Activated naive CD4-positive, alpha-beta T cell treated with anti-CD3 and anti-CD28 coated beads, Interleukin-2, amount 10 ng/mL, durations not matched to agents 7 days and 5 days (primary cell): ENCODE data around the gene MSL1.
A peak's percentile ranks its signal among the peaks of the same experiment; 100 is the strongest.

Experiments
- CTCF ChIA-PET: fragments of 350-600 bp; sonication (Branson Sonifier 250); formaldehyde crosslinking; loops from one replicate; lab custom pipeline; 2021; ENCODE audit warnings: antibody characterized with exemption; lab: Charles Lee
- DNase-seq: peaks from one replicate; pipeline ENCODE4 v3.0.0-alpha.2; 2020
- H3K27ac Mint-ChIP-seq: one replicate; pipeline ENCODE4 v1.8.0; 2021; ENCODE audit warnings: mild to moderate bottlenecking, moderate library complexity, mixed read lengths
- H3K27me3 Mint-ChIP-seq: one replicate; pipeline ENCODE4 v1.8.0; 2021; ENCODE audit warnings: mild to moderate bottlenecking, mixed read lengths
- H3K36me3 Mint-ChIP-seq: one replicate; pipeline ENCODE4 v1.8.0; 2021; ENCODE audit warnings: mixed read lengths
- H3K4me1 Mint-ChIP-seq: one replicate; pipeline ENCODE4 v1.8.0; 2021; ENCODE audit warnings: mixed read lengths
- H3K4me3 Mint-ChIP-seq: one replicate; pipeline ENCODE4 v1.8.0; 2021; ENCODE audit warnings: mild to moderate bottlenecking, moderate library complexity, mixed read lengths
- H3K9me3 Mint-ChIP-seq: one replicate; pipeline ENCODE4 v1.8.0; 2021; ENCODE audit warnings: mixed read lengths

The MSL1 gene

DNA sequence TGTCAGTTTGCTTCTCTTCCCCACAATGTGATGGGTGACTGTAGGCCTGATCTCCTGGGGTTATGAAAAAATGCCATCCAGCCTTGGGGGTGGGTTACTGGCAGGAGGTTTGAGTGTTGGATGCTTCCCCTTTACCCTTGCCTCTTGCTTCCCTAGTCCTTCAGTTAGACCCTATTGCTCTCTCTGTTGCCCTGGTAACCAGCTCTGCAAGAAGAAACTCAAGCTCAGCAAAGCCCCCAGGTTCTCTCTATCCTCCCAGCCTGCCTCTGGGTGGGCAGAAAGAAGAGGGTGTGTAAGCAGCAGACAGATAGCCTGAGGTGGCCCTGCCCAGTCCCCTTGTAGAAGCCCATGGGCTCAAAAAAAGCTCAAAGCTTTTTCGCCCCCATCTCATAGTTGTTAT is 52.7 kb downstream of the MSL1 start:
- Mint-ChIP-seq H3K4me3 (no peak overlapping the region), H3K9me3 (no peaks in the 10 kb centered on the region), H3K4me1 (peaks cover 9% of the 10 kb centered on the region), H3K27me3 (peaks cover 8% of the 10 kb centered on the region), H3K27ac (no peak overlapping the region), H3K36me3 (peaks cover 31% of the 10 kb centered on the region)
- no peak for DNase-seq
- CTCF ChIA-PET, result interaction anchor here (1.0 to 2.9 kb wide), 2 partner anchors 16 to 61 kb away, joined by 5 to 18 read pairs; no protein-coding TSS in a partner anchor

- peaks cover 24% of the 10 kb centered on the region for H3K36me3 Mint-ChIP-seq
- peaks cover 9% of the 10 kb centered on the region for H3K4me1 Mint-ChIP-seq
- no peak for DNase-seq
- H3K4me3 Mint-ChIP-seq, result no peak overlapping the region
- peaks cover 8% of the 10 kb centered on the region for H3K27me3 Mint-ChIP-seq
- no peak overlapping the region for H3K27ac Mint-ChIP-seq
- no peaks in the 10 kb centered on the region for H3K9me3 Mint-ChIP-seq
- CTCF ChIA-PET, result interaction anchor here (0.8 to 2.9 kb wide), 5 partner anchors 8 to 100 kb away, joined by 3 to 18 read pairs (median 4); no protein-coding TSS in a partner anchor
Observed at GRCh38 chr17:40175928-40176753, 54.4 kb downstream of the MSL1 start.

DNA sequence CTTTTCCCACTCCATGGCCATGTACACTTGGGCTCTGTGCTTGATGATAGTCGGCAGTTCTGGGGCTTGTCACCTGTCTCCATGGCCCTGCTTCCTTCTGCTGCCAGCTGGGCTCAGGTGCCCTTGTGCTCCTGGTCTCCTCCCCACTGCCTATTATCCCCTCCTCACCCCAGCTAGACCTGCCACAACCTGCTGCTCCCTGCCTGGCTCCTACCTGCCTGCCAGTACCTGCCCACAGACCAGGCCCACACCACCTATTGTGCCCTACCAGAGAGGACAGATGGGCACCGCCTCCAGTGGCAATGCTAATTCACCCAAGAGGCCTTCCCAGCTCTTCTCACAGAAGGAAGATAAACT is 55.0 kb downstream of the MSL1 start:
- H3K4me3 Mint-ChIP-seq, result peak overlapping the region; percentile 35
- DNase-seq, result no peak
- CTCF ChIA-PET, result interaction anchor here (1.1 to 2.9 kb wide), 4 partner anchors 9 to 101 kb away, joined by 3 to 18 read pairs (median 5); no protein-coding TSS in a partner anchor
- peaks cover 8% of the 10 kb centered on the region for H3K27me3 Mint-ChIP-seq
- peaks cover 9% of the 10 kb centered on the region for H3K4me1 Mint-ChIP-seq
- peaks cover 19% of the 10 kb centered on the region for H3K36me3 Mint-ChIP-seq
- no peak overlapping the region for H3K27ac Mint-ChIP-seq
- H3K9me3 Mint-ChIP-seq, result no peaks in the 10 kb centered on the region

DNA sequence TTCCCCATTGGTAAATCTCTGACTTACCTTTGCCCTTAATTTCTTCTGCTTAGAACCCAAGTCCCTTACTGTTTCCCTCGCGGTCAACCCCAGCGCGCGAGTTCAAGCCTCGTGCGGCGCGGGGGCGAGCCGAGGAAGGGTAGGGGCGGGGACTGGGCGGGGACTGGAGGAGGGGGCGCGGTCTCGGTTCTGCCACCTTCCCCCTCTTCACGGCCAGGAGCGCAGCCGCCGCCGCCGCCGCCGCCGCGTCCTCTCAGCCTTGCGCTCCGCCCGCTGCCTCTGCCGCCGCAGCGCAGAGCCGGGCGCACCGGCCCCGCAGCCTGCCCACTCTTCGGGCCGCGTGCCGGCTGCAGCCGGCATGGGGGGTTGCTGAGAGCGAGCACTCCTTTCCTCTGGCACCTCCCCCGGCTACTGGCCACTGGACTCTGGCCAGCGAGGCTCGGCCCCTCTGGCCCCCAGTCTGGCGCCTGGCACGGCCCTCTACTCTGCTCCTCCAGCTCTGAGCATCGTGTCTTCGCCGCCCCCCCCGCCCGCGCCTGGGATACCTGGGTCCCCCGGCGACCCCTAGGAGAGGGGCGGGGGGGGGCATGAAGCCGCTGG is 55.6 kb downstream of the MSL1 start, which contains the start of gene RAPGEFL1:
Gene RAPGEFL1 (plus strand): TSS at position 196 of the 600 bp plus-strand sequence. CDS start 392 bp downstream, at position 588.
- CTCF ChIA-PET, result interaction anchor here (1.0 to 2.9 kb wide), 6 partner anchors 9 to 101 kb away, joined by 3 to 18 read pairs (median 5); no protein-coding TSS in a partner anchor
- H3K27me3 Mint-ChIP-seq, result peaks cover 8% of the 10 kb centered on the region
- H3K36me3 Mint-ChIP-seq, result peaks cover 19% of the 10 kb centered on the region
- peak; percentile 89 for DNase-seq
- peaks cover 9% of the 10 kb centered on the region for H3K4me1 Mint-ChIP-seq
- H3K9me3 Mint-ChIP-seq, result no peaks in the 10 kb centered on the region
- peak within 1 kb of the TSS; percentile 83 for H3K27ac Mint-ChIP-seq
- H3K4me3 Mint-ChIP-seq, result peak within 1 kb of the TSS; percentile 35

- CTCF ChIA-PET, result interaction anchor here (1.0 to 2.4 kb wide), 4 partner anchors 10 to 65 kb away, joined by 3 to 7 read pairs (median 4); no protein-coding TSS in a partner anchor
- Mint-ChIP-seq H3K9me3 (no peaks in the 10 kb centered on the region), H3K36me3 (peaks cover 17% of the 10 kb centered on the region), H3K4me1 (peaks cover 9% of the 10 kb centered on the region), H3K27ac (no peak overlapping the region), H3K27me3 (peaks cover 8% of the 10 kb centered on the region), H3K4me3 (no peak overlapping the region)
- DNase-seq, result no peak
Observed at GRCh38 chr17:40178021-40178601, 56.3 kb downstream of the MSL1 start.

- Mint-ChIP-seq H3K4me3 (no peak overlapping the region), H3K27me3 (peaks cover 8% of the 10 kb centered on the region), H3K27ac (no peak overlapping the region), H3K36me3 (peaks cover 12% of the 10 kb centered on the region), H3K9me3 (no peaks in the 10 kb centered on the region), H3K4me1 (peaks cover 9% of the 10 kb centered on the region)
- CTCF ChIA-PET, result interaction anchor here (1.0 to 2.4 kb wide), 4 partner anchors 10 to 66 kb away, joined by 3 to 7 read pairs (median 4); no protein-coding TSS in a partner anchor
- no peak for DNase-seq
Observed at GRCh38 chr17:40178660-40179059, 56.9 kb downstream of the MSL1 start.

DNA sequence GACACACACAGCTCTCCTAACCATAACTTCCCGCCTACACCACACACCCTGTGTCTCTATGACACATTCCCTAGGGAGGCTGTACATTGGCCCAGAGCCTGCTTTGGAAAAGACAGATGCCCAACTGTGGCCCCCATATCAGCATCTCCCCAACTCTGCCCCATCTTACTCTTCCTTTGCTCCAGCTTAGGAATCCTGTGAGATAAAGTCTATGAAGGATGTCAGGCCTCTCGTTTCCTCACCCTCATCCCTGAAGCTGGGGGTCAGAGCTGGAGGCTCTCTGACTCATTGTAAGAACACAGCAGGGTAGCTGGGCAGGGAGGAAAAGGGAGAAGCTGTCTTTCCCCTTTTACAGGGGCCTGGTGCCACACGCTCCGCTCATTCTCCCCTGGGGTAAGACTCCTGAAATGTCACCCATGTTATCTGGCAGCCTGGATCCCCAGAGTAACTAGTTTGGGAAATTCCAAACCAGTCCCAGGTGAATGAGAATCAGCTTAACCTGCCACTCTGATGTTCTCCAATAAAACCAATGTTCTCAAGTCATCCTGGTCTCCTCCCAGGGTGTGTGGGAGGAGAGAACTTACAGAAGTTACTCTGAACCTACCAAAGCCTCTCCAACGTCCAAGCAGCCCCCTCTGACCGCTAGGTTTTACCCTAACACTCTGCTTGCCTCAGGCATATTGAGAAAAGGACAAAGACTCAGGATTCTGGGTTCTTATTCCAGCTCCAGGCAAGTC is 58.3 kb downstream of the MSL1 start:
- Mint-ChIP-seq H3K36me3 (peaks cover 6% of the 10 kb centered on the region), H3K27ac (no peak overlapping the region), H3K9me3 (no peaks in the 10 kb centered on the region), H3K4me1 (peaks cover 9% of the 10 kb centered on the region), H3K27me3 (peaks cover 8% of the 10 kb centered on the region), H3K4me3 (no peak overlapping the region)
- no peak for DNase-seq
- CTCF ChIA-PET, result interaction anchor here (0.9 to 1.3 kb wide), 4 partner anchors 11 to 168 kb away, joined by 3 to 4 read pairs (median 3); no protein-coding TSS in a partner anchor

GRCh38 chr17:40180694-40181093 is 58.9 kb downstream of the MSL1 start:
- no peak overlapping the region for H3K4me3 Mint-ChIP-seq
- no peak for DNase-seq
- CTCF ChIA-PET, result interaction anchor here (1.2 to 1.3 kb wide), 2 partner anchors 10 to 68 kb away, joined by 3 to 4 read pairs; no protein-coding TSS in a partner anchor
- peaks cover 9% of the 10 kb centered on the region for H3K4me1 Mint-ChIP-seq
- no peaks in the 10 kb centered on the region for H3K9me3 Mint-ChIP-seq
- no peak overlapping the region for H3K27ac Mint-ChIP-seq
- peaks cover 8% of the 10 kb centered on the region for H3K27me3 Mint-ChIP-seq
- peaks cover 5% of the 10 kb centered on the region for H3K36me3 Mint-ChIP-seq

DNA sequence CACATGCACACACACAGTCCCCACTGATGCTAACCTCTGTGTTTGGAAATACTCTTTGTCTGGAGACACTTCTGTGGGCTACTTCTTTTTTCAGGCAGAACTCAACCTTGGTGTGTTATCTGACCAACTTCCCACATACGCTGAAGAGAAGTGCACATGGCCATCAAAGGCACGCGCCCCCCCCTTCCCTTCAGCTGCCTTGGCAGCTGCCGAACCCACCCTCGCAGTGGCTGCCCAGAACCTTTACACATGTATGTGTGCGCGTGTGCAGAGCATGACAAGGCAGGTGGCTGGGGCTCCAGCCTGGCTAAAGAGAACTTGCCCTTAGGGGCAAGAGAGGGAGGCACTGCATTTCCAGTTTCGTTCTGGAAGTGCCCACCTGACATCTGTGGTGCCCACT is 59.4 kb downstream of the MSL1 start:
- Mint-ChIP-seq H3K4me1 (peaks cover 9% of the 10 kb centered on the region), H3K36me3 (peaks cover under 1% of the 10 kb centered on the region), H3K9me3 (no peaks in the 10 kb centered on the region), H3K4me3 (no peak overlapping the region), H3K27me3 (peaks cover 8% of the 10 kb centered on the region), H3K27ac (no peak overlapping the region)
- CTCF ChIA-PET, result interaction anchor here (1.2 kb wide), 1 partner anchor 10 kb away, joined by 3 read pairs; no protein-coding TSS in a partner anchor
- no peak for DNase-seq

GRCh38 chr17:40182606-40183005 is 60.8 kb downstream of the MSL1 start:
- Mint-ChIP-seq H3K27ac (no peak overlapping the region), H3K27me3 (peaks cover 8% of the 10 kb centered on the region), H3K4me1 (peaks cover 2% of the 10 kb centered on the region), H3K9me3 (no peaks in the 10 kb centered on the region), H3K4me3 (no peak overlapping the region), H3K36me3 (no peaks in the 10 kb centered on the region)
- CTCF ChIA-PET, result interaction anchor here (1.5 to 2.9 kb wide), 2 partner anchors 9 to 69 kb away, joined by 7 to 8 read pairs; no protein-coding TSS in a partner anchor
- no peak for DNase-seq
